ENCODE measurements around the gene PRKD1.

Gene PRKD1

DNA sequence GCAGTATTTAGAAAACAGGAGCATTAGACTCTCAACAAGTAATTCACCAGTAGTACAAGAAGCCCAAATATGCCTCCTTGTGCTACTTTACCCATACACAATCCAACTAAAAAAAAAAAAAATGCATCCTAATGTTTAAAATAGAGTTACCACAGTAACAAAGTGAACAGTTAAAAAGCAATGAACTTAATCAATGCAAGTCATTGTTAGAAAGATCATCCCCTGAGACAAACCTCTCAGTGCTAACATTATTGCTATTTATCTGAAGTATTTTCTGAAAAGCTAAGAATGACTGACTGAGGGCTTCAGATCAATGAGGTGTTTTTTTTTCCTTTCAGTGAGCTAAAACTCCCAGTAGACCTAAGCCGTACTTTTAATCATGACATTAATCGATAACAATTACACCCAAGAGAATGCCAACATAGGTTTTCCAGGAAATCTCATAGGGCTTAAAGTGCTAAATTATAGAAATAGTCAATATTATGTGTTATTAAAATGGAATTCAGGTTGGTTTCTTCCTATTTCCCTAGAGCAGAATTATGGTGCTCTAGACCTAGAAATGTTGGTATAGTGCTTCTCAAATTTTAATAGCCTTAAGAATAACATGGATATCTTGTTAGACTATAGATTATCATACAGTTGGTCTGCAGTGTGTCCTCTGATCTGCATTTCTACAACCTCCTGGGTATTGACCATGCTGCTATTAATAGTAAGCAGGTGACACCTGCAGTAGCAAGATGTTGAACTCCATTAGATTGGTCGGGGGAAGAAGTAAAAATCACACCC lies 123.0 kb downstream of the PRKD1 start:
- Mint-ChIP-seq H3K27me3 (ENCODE audit: low read depth, poor library complexity) (no peaks in the 10 kb centered on the region), H3K9me3 (no peaks in the 10 kb centered on the region), H3K27ac (no peak overlapping the region), H3K36me3 (ENCODE audit: low read depth) (no peaks in the 10 kb centered on the region), H3K4me1 (no peaks in the 10 kb centered on the region), H3K4me3 (no peak overlapping the region)
- no peak for DNase-seq
- TF ChIP-seq, protein P1, sequence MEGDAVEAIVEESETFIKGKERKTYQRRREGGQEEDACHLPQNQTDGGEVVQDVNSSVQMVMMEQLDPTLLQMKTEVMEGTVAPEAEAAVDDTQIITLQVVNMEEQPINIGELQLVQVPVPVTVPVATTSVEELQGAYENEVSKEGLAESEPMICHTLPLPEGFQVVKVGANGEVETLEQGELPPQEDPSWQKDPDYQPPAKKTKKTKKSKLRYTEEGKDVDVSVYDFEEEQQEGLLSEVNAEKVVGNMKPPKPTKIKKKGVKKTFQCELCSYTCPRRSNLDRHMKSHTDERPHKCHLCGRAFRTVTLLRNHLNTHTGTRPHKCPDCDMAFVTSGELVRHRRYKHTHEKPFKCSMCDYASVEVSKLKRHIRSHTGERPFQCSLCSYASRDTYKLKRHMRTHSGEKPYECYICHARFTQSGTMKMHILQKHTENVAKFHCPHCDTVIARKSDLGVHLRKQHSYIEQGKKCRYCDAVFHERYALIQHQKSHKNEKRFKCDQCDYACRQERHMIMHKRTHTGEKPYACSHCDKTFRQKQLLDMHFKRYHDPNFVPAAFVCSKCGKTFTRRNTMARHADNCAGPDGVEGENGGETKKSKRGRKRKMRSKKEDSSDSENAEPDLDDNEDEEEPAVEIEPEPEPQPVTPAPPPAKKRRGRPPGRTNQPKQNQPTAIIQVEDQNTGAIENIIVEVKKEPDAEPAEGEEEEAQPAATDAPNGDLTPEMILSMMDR (IDR thresholded peaks at IDR 0.05), result no peak

DNA sequence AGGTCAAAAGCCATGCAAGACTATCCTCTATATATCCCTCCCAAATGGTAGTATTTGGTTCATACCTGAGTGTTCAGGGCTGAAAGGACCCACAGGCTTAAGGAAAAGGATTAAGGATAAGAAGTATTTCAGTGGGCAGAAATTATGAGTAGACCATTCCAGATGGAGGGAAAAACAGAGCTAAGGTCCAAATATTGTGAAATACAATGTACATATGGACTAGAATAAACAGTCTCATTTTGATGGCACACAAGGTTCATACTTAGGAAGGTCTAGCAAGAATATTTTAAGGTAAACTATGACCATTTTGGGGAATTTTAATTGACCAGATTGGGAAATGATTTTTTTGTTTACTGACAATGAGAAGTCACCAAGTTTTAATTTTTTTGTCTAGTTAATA lies 124.6 kb downstream of the PRKD1 start:
- H3K36me3 Mint-ChIP-seq (ENCODE audit: low read depth), result no peaks in the 10 kb centered on the region
- H3K27me3 Mint-ChIP-seq (ENCODE audit: low read depth, poor library complexity), result no peaks in the 10 kb centered on the region
- H3K4me3 Mint-ChIP-seq, result no peak overlapping the region
- DNase-seq, result no peak
- TF ChIP-seq, protein P1 (IDR thresholded peaks at IDR 0.05), result no peak
- no peak overlapping the region for H3K27ac Mint-ChIP-seq
- no peaks in the 10 kb centered on the region for H3K4me1 Mint-ChIP-seq
- no peaks in the 10 kb centered on the region for H3K9me3 Mint-ChIP-seq

DNA sequence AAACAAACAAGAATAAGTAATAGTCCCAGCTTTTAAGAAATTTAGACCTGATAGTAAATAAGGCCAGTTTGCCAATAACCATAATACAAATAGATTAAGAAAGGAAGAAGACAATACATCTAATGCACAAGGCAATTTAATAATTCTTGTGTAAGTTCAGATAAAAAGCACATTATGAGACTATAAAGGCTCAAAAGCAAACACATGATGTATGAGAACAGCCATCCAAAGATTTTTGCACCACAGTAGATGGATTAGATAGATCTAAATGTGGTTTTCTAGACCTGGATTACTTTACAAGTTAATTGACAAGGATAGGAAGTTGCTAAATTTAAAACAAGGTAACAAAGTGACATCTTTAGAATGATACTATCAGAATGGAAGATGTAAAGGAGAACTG lies 125.4 kb downstream of the PRKD1 start:
- Mint-ChIP-seq H3K27ac (no peak overlapping the region), H3K4me1 (no peaks in the 10 kb centered on the region), H3K27me3 (ENCODE audit: low read depth, poor library complexity) (peaks cover 3% of the 10 kb centered on the region), H3K9me3 (no peaks in the 10 kb centered on the region), H3K36me3 (ENCODE audit: low read depth) (no peaks in the 10 kb centered on the region), H3K4me3 (no peak overlapping the region)
- no peak for DNase-seq
- TF ChIP-seq, protein P1 (IDR thresholded peaks at IDR 0.05), result no peak

DNA sequence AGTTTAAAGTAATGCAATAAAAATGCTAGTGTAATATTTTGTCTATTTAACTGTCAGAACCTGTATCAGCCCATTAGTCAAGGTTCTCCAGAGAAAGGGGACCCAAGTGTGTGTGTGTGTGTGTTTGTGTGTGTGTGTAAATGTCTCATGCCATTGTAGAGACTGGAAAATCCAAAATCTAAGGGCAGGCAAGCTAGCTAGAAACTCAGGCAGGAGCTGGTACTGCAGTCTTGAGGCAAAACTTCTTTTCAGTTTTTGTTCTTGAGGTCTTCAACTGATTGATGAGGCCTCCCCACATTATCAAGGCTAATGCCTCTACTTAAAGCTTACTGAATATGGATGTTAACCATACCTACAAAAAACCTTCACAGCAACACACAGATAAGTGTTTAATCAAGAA lies 126.7 kb downstream of the PRKD1 start:
- TF ChIP-seq, protein P1 (IDR thresholded peaks at IDR 0.05), result no peak
- Mint-ChIP-seq H3K4me3 (no peak overlapping the region), H3K27me3 (ENCODE audit: low read depth, poor library complexity) (peaks cover 3% of the 10 kb centered on the region), H3K27ac (no peak overlapping the region), H3K9me3 (no peaks in the 10 kb centered on the region), H3K36me3 (ENCODE audit: low read depth) (no peaks in the 10 kb centered on the region), H3K4me1 (no peaks in the 10 kb centered on the region)
- no peak for DNase-seq

DNA sequence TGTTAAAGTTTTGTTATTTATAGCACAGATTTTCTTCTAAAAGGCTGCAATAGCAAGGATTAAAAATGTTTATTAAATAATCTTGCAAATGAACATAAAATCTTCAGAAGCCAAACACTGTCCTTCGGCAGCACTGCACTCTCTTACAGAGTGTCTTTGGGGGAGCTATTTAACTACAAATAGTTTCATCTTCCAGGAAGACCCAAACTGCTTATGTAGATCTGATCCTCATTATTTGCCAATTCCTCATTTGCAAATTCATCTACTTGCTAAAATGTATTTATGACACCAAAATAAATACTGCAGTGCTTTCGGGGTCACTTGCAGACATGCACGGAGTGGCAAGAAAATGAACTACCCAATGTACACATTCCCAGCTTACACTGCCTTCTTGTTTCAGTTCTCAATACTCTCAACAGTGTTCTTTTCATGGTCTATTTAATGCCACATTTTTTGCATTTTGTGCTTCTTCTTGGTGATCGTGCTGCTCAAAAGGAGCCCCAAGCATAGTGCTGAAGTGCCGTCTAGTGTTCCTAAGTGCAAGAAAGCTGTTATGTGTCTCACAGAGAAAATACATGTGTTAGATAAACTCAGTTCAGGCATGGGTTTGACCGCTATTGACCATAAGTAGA lies 128.1 kb downstream of the PRKD1 start:
- no peaks in the 10 kb centered on the region for H3K9me3 Mint-ChIP-seq
- no peaks in the 10 kb centered on the region for H3K4me1 Mint-ChIP-seq
- H3K27me3 Mint-ChIP-seq (ENCODE audit: low read depth, poor library complexity), result peaks cover 3% of the 10 kb centered on the region
- no peaks in the 10 kb centered on the region for H3K36me3 Mint-ChIP-seq (ENCODE audit: low read depth)
- no peak for DNase-seq
- no peak overlapping the region for H3K27ac Mint-ChIP-seq
- H3K4me3 Mint-ChIP-seq, result no peak overlapping the region
- TF ChIP-seq, protein P1 (IDR thresholded peaks at IDR 0.05), result no peak

DNA sequence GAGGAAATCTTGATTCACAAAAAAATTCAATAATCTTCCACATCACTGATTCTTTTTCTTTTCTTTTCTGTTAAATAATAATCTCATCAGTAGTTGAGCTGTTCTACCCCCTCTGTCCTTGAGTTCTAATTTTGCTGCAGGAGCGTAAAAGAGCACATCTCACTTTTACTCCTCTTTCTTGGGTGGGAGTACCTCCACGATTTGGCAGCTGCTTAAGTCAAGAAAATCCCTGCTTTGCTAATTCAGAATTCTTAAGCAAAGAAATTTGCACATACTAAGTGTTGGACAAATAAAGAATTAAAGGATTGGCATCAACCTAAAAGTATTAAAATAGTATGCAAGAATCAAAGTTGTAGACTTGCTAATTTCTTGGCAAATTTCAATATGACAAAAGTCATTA lies 128.8 kb downstream of the PRKD1 start:
- Mint-ChIP-seq H3K4me3 (no peak overlapping the region), H3K27ac (no peak overlapping the region), H3K4me1 (no peaks in the 10 kb centered on the region), H3K36me3 (ENCODE audit: low read depth) (no peaks in the 10 kb centered on the region), H3K27me3 (ENCODE audit: low read depth, poor library complexity) (peaks cover 3% of the 10 kb centered on the region), H3K9me3 (no peaks in the 10 kb centered on the region)
- TF ChIP-seq, protein P1 (IDR thresholded peaks at IDR 0.05), result no peak
- DNase-seq, result no peak
